KOPT-K1 (cell line): ENCODE data around the gene ZNF134.
A peak's percentile ranks its signal among the peaks of the same experiment; 100 is the strongest.

Source experiments
- H3K27ac ChIP-seq: fragments of 200-600 bp; sonication (generic); 2 replicates; pipeline ENCODE4 v1.5.1; 2016; ENCODE audit warnings: antibody characterized with exemption, mild to moderate bottlenecking, low read depth, low read length; ENCODE audit not compliant: poor library complexity, severe bottlenecking
- H3K36me3 ChIP-seq: fragments of 200-600 bp; sonication (generic); 2 replicates; pipeline ENCODE4 v1.5.1; 2017; ENCODE audit warnings: antibody characterized with exemption, mild to moderate bottlenecking, low read length, moderate library complexity; ENCODE audit not compliant: insufficient read depth
- H3K9me3 ChIP-seq: fragments of 200-600 bp; sonication (generic); 2 replicates; pipeline ENCODE4 v1.5.1; 2017; ENCODE audit warnings: antibody characterized with exemption, low read length, mild to moderate bottlenecking; ENCODE audit not compliant: insufficient read depth, poor library complexity, severe bottlenecking

Gene ZNF134

DNA sequence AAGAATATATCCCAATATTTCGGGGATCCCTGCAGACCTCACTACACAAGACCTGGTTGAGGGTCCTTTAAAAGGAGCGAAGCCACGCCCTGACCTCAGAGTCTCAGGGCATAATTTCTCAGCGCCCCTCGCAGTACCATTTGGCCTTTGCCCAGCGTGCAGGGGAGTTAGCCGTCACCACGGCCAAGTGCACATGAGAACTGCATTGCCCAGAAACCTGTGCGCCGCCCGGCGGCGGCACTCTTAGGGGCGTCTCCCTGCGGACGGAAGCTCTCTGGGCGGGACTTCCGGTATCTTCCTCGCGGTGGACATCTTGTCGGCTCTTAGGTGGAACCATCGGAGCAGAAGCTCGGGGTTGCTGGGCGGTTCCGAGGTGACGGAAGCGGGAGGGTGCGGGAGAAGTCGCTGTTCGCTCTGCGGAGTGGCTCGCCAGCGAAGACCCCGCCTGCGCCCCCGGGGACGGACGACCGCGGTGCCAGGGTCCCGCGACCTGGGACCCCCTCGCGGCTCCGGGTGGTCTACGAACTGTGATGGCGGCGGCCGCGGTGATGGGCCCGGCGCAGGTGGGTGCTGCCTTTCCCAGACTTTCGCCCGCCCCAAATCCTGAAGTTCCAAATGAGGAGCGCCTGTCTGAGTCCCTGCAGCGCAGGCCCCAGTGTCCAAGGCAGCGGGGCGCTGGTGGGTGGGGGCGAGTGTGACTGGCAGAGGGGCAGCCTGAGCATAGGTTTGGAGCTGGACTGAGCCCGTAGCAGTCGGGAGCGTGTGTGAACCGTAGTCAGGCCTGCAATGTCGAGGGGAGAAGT, at the start of gene ZNF134:
ZNF134 (plus strand) TSS at position 302 of the 803 bp plus-strand sequence. CDS start 5,227 bp downstream, outside the sequence.
- Histone ChIP-seq H3K9me3 (peaks cover 49% of the 10 kb centered on the region), H3K36me3 (peaks cover 42% of the 10 kb centered on the region), H3K27ac (peak within 1 kb of the TSS; percentile 82)

DNA sequence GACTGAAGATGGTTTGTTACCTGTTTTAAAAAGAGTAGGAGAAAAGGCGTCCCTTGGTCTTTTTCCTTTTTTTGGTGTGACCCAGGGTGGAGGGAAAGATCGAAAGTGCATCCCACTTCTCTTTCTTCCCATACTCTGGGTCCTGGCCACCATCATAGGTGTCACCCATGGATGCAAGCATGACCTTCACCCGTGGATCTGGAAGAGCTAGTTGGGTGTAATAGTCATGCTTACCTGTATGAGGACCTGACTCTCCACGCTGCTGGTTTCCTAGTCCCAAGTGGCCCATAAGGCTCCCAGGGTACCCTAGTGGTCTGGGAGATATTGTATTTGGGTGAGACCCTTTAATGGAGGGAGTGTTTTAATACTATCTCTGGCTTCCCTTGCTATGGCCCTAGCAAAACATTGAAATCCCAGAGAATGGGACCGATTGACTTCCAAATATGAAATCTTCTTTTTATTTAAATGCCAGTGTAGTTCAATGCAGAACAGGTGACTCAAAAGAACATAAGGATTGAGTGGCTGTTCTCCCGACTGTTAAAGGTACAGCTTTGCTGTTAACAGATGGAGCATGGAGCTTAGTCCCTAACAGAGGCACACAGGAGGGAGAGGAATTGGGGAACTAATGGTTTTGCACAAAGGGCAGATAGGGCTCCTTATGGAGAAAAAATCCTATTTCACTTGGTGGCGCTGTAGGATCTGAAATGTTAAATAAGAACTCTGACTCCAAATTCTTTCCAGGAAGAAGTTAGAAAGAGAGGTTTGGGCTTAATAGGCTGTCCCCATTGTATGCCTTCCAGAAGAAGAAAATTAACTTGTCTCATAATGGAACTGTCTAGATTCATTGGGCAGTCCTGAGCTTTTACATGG, 47.4 kb upstream of the ZNF134 start:
- no peak overlapping the region for H3K27ac ChIP-seq

DNA sequence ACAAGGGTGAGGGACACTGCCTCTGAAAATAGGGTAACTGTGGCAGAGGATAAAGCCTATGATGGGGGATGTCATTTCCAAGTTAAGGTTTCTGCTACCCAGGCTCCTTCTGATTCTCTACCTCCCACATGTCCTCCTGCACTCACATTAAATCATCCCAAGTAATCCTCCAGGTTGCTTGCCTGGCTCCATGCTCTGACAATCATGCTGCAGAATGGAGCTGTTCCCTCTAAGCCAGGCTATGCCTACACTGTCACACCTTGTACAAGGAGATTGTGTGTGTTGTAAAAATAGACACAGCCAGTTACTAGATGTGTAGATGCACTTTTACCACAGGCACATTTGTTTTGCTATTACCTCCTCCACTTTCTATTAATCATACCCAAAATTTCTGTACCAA, 43.3 kb upstream of the ZNF134 start:
- Histone ChIP-seq H3K9me3 (peaks cover 97% of the 10 kb centered on the region), H3K27ac (no peak overlapping the region), H3K36me3 (peaks cover 56% of the 10 kb centered on the region)

More for the DNA sequence above, 47.4 kb upstream of the ZNF134 start:
- Histone ChIP-seq H3K9me3 (peaks cover 97% of the 10 kb centered on the region), H3K36me3 (peaks cover 15% of the 10 kb centered on the region)

DNA sequence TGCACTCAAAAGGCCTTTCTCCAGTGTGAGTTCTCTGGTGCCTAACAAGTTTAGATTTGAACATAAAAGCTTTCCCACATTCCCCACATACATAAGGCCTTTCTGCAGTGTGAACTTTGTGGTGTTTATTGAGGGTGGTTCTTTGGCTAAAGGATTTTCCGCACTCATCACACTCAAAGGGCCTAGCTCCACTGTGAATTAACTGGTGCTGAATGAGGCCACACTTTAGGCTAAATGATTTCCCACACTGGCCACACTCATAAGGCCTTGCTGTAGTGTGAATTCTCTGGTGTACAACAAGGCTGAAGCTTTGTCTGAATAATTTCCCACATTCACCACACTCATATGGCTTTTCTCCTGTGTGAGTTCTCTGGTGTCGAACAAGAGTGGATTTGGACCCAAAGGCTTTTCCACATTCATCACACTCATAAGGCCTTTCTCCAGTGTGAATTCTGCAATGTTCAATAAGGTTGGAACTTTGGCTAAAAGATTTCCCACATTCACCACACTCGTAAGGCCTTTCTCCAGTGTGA, 41.6 kb upstream of the ZNF134 start:
- H3K27ac ChIP-seq = no peak overlapping the region
- peaks cover 69% of the 10 kb centered on the region for H3K36me3 ChIP-seq
- peaks cover 97% of the 10 kb centered on the region for H3K9me3 ChIP-seq

DNA sequence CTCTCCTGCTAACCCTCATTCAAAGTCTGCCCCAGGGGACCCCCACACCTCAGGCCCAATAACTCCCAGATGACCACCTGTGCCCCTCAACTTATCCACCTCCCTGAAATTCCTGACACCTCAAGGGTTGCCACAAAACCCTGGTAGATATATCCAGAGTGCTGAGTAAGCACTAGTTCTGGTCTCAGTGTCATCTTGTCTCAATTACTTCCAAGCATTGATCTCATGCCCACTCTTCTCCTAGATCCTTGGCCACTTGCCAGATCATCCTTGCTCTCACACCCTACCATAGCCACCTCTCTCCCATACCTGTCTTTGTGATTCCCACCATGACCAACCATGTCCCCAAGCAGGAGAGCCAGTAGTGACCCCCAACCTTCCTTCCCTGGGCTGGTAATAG, 37.4 kb upstream of the ZNF134 start:
- Histone ChIP-seq H3K9me3 (peaks cover 61% of the 10 kb centered on the region), H3K27ac (no peak overlapping the region), H3K36me3 (peaks cover 54% of the 10 kb centered on the region)

DNA sequence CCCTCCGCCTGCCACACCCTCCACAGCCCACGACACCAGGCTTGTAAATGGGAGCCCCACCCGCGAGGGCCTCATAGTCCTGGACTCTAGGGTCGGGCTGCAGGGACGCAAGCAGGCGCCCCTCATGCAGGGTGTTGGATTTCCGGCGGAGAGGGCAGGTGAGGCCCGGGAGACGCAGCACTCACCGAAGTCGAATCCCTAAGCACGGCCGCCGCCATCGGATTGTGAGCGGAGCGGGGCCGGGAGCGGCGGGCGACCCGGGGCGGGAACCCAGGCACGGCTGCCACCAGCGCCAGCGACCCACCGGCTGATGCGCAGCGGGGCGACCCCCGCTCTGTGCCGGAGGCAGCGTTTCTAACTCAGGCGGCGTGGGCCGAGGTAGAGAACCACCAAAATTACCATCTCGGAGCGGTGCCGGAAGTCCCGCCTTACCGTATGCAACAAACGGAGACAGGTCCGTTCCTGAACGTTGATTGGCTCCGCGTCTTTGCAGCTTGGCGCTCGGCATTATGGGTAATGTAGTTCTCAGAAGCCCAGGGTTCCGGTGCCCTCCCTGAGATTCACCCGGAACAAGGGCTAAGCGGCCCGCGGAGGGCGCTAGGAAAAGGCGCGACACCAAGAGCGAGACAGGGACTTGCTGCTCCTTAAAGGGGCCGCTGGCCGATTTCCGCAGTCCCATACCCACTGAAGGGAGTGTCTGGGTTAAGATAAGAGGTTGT, 35.4 kb upstream of the ZNF134 start, which contains the start of gene ZNF416:
ZNF416 (minus strand) TSS at position 425 of the 719 bp plus-strand sequence; CDS start at position 218, 207 bp downstream.
- Histone ChIP-seq H3K9me3 (peaks cover 49% of the 10 kb centered on the region), H3K27ac (peak within 1 kb of the TSS; percentile 70), H3K36me3 (peaks cover 34% of the 10 kb centered on the region)

DNA sequence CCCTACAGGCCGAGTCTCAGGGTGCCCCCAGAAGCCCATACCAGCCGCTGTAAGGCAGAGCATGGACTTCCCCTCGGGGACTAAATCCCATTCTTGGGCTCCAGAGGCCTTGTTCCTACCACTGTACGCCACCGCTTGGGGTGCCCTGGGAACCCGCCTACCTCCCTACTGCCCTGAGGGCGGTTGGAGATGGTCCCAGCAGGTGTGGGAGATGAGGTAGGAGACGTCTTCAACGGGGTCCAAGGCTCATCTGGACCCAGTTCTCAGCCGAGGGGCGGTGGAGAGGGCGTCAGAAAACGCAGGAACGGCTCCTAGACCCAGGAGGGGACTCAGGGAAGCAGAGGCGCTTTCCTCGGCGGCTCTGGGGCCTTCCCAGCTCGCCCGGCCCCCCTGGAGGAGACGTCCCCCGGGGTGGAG, 30.9 kb upstream of the ZNF134 start:
- Histone ChIP-seq H3K9me3 (peaks cover 31% of the 10 kb centered on the region), H3K27ac (peak overlapping the region; percentile 63), H3K36me3 (peaks cover 34% of the 10 kb centered on the region)

DNA sequence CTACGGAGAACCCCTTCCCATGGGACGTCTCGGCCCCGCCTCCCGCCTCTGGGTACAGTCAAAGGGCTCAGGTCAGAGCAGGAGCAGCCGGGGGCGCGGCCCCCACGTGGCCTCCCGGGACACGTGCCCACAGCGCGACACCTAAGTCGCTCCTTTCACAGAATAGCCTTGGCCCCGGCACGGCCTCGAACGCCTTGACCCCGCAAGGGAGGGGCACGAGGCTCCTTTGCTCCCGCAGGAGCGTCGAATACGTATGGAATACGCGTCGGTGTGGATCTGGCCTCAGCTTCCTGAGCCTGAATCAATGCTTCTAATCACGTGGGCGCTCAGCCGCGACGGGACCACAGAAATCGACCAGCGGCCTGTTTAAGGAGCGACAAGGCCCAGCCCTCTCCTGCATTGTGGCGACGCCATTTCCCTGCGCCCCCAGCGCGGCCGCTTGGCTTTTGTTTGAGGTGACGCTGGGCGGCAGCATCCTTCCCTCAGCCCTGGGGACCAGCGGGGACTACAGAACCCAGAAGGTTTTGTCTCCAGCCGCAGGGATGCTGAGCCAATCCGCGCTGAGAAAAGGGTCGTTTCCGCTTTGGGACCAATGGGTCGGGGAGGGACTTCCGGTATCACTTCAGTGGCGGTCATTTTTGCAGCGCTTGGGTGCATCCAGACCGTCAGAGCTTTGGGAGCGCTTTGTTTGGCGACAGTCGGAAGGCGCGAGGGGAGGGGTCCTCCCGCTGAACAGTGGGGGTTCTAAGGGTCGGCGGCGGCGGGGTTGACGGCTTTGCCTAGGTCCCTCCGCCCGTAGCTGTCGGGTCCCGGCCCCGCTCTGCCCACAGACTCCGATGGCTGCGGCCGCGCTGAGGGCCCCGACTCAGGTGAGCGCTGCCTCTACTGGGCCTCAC, 30.3 kb upstream of the ZNF134 start, which contains the start of gene ZIK1:
ZIK1 (plus strand) TSS at position 625 of the 896 bp plus-strand sequence; CDS start at position 837, 212 bp downstream.
- H3K27ac ChIP-seq = peak within 1 kb of the TSS; percentile 63

DNA sequence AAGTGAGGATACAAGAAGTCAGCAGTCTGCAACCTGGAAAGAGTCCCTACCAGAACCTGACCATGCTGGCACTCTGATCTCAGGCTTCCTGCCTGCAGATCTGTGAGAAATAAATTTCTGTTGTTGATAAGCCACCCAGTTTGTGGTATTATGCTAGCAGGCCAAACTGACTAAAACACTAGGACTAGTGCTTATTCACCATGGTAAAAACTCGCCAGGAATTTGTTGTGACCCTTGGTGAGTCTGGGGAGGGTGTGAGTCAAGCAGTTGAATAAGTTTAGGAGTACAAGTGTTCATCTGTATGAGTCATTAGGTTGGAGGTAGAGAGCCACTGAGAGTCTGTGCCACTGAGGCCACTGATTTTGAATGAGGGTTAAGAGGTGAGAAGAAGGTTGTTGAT, 26.5 kb upstream of the ZNF134 start:
- peaks cover 78% of the 10 kb centered on the region for H3K36me3 ChIP-seq
- H3K9me3 ChIP-seq = peaks cover 76% of the 10 kb centered on the region
- no peak overlapping the region for H3K27ac ChIP-seq

More for the DNA sequence above, 30.3 kb upstream of the ZNF134 start, which contains the start of gene ZIK1:
- peaks cover 38% of the 10 kb centered on the region for H3K9me3 ChIP-seq
- peaks cover 40% of the 10 kb centered on the region for H3K36me3 ChIP-seq

DNA sequence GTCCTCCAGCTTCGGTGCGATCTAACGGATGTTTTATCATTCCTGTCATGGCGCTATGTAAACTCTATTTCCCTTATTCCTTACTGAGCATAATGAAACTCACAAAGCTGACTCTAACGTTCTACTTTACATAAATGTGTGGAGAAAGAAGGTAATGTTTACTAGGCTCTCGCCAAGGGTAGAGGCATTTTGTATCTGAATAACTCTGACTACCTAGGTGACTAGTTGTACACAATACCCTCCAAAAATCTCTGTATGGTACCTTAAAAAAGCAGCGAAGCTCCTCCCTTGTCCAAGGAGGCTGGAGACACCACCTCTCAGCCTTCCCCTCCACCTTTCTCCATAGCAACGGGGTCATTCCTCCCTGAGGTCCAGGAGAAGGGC, 14.7 kb upstream of the ZNF134 start:
- Histone ChIP-seq H3K9me3 (peaks cover 25% of the 10 kb centered on the region), H3K36me3 (peaks cover 31% of the 10 kb centered on the region), H3K27ac (peak overlapping the region; percentile 53)

DNA sequence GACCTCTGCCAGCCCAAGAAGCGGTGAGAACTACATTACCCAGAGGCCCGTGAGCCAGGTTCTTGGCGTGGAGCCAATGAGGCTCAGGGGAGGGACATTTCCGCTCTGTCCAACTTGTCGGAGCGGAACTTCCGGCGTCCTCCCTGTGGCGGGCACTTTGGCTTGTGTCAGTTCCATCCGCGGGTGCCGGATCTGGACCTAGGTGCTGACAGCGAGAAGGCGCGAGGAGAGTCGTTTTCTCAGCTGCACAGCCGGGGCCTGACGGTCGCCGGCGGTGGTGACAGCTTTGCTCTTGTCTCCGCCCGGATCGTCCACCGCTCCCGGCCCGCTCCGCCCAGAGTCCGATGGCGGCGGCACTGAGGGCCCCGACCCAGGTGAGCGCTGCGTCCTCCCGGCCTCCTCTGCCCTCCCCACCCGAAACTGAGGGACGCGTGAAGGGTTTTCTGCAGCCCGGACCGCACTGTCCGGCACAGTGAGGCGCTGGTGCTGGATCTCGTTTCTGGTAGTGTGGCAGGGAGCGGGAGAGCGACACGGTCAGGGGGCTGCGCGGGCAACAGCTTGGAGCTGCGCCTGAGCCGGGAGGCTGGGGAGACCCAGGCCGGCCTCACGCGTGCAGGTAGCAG, 14.2 kb upstream of the ZNF134 start, which contains the start of gene ZNF530:
ZNF530 (plus strand) TSS at position 125 of the 623 bp plus-strand sequence. CDS start 4,461 bp downstream, outside the sequence.
- H3K27ac ChIP-seq = peak within 1 kb of the TSS; percentile 53
- peaks cover 30% of the 10 kb centered on the region for H3K9me3 ChIP-seq
- peaks cover 36% of the 10 kb centered on the region for H3K36me3 ChIP-seq

DNA sequence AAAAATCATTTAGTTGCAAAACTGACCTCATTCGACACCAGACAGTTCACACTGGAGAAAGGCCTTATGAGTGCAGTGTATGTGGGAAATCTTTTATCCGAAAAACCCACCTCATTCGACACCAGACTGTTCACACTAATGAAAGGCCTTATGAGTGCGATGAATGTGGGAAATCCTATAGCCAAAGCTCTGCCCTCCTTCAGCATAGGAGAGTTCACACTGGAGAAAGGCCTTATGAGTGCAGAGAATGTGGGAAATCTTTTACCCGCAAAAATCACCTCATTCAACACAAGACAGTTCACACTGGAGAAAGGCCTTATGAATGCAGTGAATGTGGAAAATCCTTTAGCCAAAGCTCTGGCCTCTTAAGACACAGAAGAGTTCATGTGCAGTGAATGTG, 7.1 kb upstream of the ZNF134 start:
- Histone ChIP-seq H3K36me3 (peaks cover 69% of the 10 kb centered on the region), H3K9me3 (peaks cover 68% of the 10 kb centered on the region), H3K27ac (no peak overlapping the region)

DNA sequence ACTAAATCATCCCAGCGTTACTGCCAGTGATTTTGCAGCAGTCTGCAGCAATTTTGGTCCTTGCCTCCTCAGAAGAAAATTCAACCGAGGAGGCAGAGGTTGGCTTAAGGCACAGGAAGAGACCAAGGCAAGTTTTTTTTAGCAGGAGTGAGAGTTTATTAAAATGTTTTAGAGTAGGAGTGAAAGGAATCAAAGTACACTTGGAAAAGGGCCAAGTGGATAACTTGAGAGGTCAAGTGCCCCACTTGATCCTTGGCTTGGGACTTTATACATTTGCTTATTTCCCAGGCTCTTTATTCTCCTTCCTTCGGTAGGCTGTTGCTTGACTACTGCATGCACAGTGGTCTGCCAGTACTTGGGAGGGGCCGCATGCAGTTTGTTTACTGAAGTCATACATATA, 2.9 kb upstream of the ZNF134 start:
- peaks cover 45% of the 10 kb centered on the region for H3K9me3 ChIP-seq
- peaks cover 39% of the 10 kb centered on the region for H3K36me3 ChIP-seq
- H3K27ac ChIP-seq = no peak overlapping the region
